Peyer's patch (tissue), 4 donors: ENCODE data around the gene EPC2. TPM values are rescaled to one million over a fixed set of nuclear protein-coding genes. Genes with fewer than 3 reads are reported as not detected.
"Not testable (repeated sequence)": the region's sequence is repeated elsewhere in the genome, so short reads cannot be mapped to it uniquely, and the experiment has no call there.

Source experiments
- DNase-seq, 3 donors: peaks; one replicate each; pipeline ENCODE4 v3.0.0-alpha.2; 2017 to 2019
- H3K27ac ChIP-seq, 4 donors: fragments of 200-600 bp; sonication (generic); one replicate each; pipeline ENCODE4 v1.5.1; 2016 to 2019
- H3K27me3 ChIP-seq, 2 donors: fragments of 200-600 bp; sonication (generic); one replicate each; pipeline ENCODE4 v1.5.1; 2019
- H3K36me3 ChIP-seq, 3 donors: fragments of 200-600 bp; sonication (generic); one replicate each; pipeline ENCODE4 v1.5.1; 2016 to 2019
- H3K4me1 ChIP-seq, 4 donors: fragments of 200-600 bp; sonication (generic); one replicate each; pipeline ENCODE4 v1.5.1; 2016 to 2019
- H3K4me3 ChIP-seq, 4 donors: fragments of 200-600 bp; sonication (generic); 1 replicate in 3 of 4; 2 replicates in 1 of 4; pipeline ENCODE4 v1.5.1; 2016 to 2019; ENCODE audit warnings: mild to moderate bottlenecking in 1 of 4
- H3K9me3 ChIP-seq, 4 donors: fragments of 200-600 bp; sonication (generic); one replicate each; pipeline ENCODE4 v1.5.1; 2016 to 2019; ENCODE audit warnings: mild to moderate bottlenecking in 1 of 4
- POLR2A ChIP-seq, 2 donors: fragments of 450-650 bp; IDR thresholded peaks; one replicate each; pipeline ENCODE4 v1.5.1; 2017; ENCODE audit warnings: antibody characterized with exemption in 2 of 2, mild to moderate bottlenecking in 2 of 2, moderate library complexity in 2 of 2
- total RNA-seq, 4 donors: library from RNA; depleted of rRNA; stranded (reverse); fragments of >200 nt; gene quantifications; one replicate each; pipeline ENCODE4 v1.1.0, GENCODE V29; 2016
- TF ChIP-seq, protein P1 (sequence below), 6 experiments: fragments of 450-650 bp in 4 of 6; fragments of 200-600 bp in 2 of 6; sonication (generic) in 1 of 6; IDR thresholded peaks; one replicate each; pipeline ENCODE4 v1.5.1; 2017 to 2019; ENCODE audit warnings: antibody characterized with exemption in 6 of 6, mild to moderate bottlenecking in 3 of 6, moderate library complexity in 1 of 6

The EPC2 gene
- total RNA-seq, 4 donors from 2014 or later: 22.6 to 70.1 (median 28.3) TPM

DNA sequence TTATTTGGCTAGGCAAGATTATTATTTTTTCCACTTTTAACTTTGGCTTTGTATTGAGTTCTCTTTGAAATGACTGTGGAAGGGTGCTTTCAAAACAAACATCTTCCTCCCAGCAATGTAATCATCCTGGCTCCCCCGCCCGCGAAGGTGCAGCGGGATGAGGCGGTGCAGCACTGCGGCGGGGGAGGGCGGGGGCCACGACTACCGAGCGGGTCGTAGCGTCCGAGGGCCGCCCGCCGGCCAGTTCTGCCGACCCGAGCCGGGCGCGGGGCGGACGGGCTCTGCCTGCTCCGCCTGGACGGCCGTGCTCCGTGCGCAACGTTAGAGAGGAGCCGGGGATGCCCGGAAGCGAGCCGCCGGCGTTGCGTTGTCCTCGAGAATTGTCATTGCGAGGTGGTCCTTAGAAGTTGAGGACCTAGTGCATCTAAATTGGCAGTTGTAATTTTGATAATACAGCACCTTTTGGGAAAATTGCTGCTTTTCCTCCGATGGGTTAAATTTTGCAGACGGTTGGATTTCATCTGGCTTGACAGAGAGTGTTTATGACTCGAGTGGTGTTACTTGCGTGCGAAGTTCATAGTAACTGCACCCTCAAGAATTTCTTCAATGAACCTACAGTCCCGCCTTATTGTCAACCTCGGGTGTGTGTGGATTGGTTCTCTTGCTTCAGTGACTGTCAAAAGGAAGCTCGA is 1.1 kb downstream of the EPC2 start:
- Histone ChIP-seq H3K4me1 (peaks cover 0 to 26% (median 1%) of the 10 kb centered on the region in 4 donors), H3K9me3 (no peaks in the 10 kb centered on the region), H3K27ac (peak overlapping the region; percentile 99 to 100 (median 100)), H3K4me3 (peak overlapping the region; percentile 90 to 98 (median 93)), H3K36me3 (no peaks in the 10 kb centered on the region), H3K27me3 (no peaks in the 10 kb centered on the region)
- peak; percentile 58 to 74 for TF ChIP-seq POLR2A (IDR thresholded peaks at IDR 0.05)
- TF ChIP-seq, protein P1, sequence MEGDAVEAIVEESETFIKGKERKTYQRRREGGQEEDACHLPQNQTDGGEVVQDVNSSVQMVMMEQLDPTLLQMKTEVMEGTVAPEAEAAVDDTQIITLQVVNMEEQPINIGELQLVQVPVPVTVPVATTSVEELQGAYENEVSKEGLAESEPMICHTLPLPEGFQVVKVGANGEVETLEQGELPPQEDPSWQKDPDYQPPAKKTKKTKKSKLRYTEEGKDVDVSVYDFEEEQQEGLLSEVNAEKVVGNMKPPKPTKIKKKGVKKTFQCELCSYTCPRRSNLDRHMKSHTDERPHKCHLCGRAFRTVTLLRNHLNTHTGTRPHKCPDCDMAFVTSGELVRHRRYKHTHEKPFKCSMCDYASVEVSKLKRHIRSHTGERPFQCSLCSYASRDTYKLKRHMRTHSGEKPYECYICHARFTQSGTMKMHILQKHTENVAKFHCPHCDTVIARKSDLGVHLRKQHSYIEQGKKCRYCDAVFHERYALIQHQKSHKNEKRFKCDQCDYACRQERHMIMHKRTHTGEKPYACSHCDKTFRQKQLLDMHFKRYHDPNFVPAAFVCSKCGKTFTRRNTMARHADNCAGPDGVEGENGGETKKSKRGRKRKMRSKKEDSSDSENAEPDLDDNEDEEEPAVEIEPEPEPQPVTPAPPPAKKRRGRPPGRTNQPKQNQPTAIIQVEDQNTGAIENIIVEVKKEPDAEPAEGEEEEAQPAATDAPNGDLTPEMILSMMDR (IDR thresholded peaks at IDR 0.05): no peak
- DNase-seq: peak; percentile 69 to 84 (median 71)

DNA sequence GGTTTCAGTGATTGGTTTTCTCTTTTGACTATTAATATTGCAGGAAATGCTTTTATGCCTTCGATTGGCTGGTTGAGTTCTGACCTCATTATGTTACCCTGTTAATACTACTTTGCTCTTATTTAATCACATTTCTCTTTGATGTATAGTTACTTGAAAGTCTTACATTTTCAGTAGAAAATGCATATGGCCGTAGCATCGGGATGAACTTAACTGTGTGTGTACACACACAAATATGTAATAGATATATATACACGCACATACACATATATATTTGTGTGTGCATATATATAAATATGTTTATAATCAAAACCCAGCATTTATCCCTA is 1.6 kb downstream of the EPC2 start:
- Histone ChIP-seq H3K4me1 (peaks cover 0 to 26% (median 1%) of the 10 kb centered on the region in 4 donors), H3K27ac (peak overlapping the region; percentile 99 to 100 (median 100)), H3K9me3 (no peaks in the 10 kb centered on the region), H3K36me3 (no peaks in the 10 kb centered on the region), H3K4me3 (peak overlapping the region; percentile 90 to 98 (median 93)), H3K27me3 (no peaks in the 10 kb centered on the region)
- no peak for TF ChIP-seq POLR2A (IDR thresholded peaks at IDR 0.05)
- TF ChIP-seq, protein P1 (IDR thresholded peaks at IDR 0.05): no peak
- no peak for DNase-seq

DNA sequence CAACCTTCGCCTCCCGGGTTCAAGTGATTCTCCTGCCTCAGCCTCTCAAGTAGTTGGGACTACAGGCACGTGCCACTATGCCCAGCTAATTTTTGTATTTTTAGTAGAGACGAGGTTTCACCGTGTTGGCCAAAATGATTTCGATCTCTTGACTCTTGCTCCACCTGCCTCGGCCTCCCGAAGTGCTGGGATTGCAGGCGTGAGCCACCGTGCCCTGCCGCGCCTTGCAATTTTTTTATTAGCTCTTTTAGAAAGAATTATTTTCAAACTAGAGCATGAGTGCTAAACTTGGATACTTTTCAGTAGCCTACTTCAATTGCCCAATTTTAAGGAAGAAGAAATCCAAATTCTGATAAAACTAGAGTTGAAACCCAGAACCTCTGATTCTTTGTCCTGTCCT is 3.2 kb downstream of the EPC2 start:
- not testable (repeated sequence) for H3K9me3 ChIP-seq, H3K27ac ChIP-seq, DNase-seq, H3K27me3 ChIP-seq, H3K4me3 ChIP-seq, H3K36me3 ChIP-seq
- H3K4me1 ChIP-seq: peaks cover 0 to 28% (median 1%) of the 10 kb centered on the region in 4 donors

DNA sequence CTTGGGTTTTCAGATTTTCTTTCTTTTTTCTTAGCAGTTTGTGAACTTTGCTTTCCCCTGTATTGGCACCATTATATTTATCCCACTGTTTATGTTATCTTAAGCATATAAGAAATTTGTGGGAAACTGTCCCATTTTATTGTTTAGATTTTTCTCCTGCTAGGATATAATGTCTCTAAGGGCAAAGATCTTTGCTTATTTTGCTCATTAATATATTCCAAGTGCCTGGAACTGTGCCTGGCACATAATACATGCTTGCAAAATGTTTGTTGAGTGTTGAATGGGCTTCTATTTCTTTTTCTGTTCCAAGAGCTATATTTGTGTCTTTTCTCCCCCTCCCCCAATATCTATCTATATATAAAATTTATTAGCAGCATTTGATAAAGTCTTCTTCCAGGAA is 5.4 kb downstream of the EPC2 start:
- Histone ChIP-seq H3K9me3 (no peaks in the 10 kb centered on the region), H3K27me3 (no peaks in the 10 kb centered on the region), H3K4me1 (peaks cover 0 to 29% (median 0%) of the 10 kb centered on the region in 4 donors), H3K36me3 (no peaks in the 10 kb centered on the region), H3K27ac (no peak overlapping the region), H3K4me3 (no peak overlapping the region)
- no peak for TF ChIP-seq POLR2A (IDR thresholded peaks at IDR 0.05)
- TF ChIP-seq, protein P1 (IDR thresholded peaks at IDR 0.05): no peak
- DNase-seq: no peak

DNA sequence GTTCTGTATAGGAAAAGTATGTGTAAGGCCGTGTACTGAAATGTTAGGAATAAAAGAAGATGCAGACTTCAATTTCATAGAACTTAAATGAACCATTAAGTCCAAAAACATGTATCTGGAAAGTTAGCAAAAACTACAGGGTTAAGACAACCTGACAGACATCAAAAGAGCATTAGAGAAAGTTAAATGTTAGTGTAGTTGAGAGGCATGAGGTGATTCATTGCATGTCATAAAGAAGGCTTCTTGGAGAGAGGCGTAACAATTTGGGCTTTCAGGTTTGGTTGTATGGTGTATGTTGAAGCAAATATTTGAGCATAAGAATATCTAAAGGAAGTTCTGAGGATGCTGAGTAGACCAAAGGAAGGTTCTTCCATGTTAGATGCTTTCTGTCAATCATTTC is 6.3 kb downstream of the EPC2 start:
- DNase-seq: no peak
- Histone ChIP-seq H3K4me1 (peaks cover 0 to 29% (median 0%) of the 10 kb centered on the region in 4 donors), H3K9me3 (no peaks in the 10 kb centered on the region), H3K4me3 (no peak overlapping the region), H3K27me3 (no peaks in the 10 kb centered on the region), H3K36me3 (no peaks in the 10 kb centered on the region), H3K27ac (no peak overlapping the region)
- TF ChIP-seq, protein P1 (IDR thresholded peaks at IDR 0.05): no peak
- no peak for TF ChIP-seq POLR2A (IDR thresholded peaks at IDR 0.05)

DNA sequence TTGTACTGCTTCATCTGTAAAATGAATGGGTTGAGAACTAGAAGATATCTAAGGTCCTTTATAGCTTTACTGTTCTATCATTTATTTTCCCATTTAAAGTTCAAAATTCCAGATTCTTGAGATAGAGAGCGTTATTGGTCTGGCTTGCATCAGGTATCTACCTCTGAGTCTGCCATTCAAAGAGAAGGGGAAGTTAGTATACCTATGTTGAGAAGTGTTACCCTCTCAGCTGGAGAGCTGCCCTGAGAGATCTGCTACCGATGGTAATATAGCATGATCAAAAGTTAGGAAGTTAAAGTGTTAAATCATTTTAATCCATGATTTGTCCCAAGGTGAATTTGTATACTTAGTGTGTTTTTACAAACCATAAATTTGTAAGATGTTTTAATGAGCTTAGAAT is 7.4 kb downstream of the EPC2 start:
- TF ChIP-seq, protein P1 (IDR thresholded peaks at IDR 0.05): no peak
- no peak for TF ChIP-seq POLR2A (IDR thresholded peaks at IDR 0.05)
- H3K36me3 ChIP-seq: no peaks in the 10 kb centered on the region
- no peaks in the 10 kb centered on the region for H3K9me3 ChIP-seq
- no peak for DNase-seq
- H3K4me3 ChIP-seq: no peak overlapping the region
- peaks cover 0 to 26% (median 0%) of the 10 kb centered on the region in 4 donors for H3K4me1 ChIP-seq
- no peak overlapping the region for H3K27ac ChIP-seq
- no peaks in the 10 kb centered on the region for H3K27me3 ChIP-seq
